Stimulated activated CD8-positive, alpha-beta memory T cell treated with anti-CD3 and anti-CD28 coated beads, Interleukin-7, amount 100 ng/mL, for 24 hours (primary cell): Measurements from ENCODE around the gene ASCC1.
"Not testable (repeated sequence)": the region's sequence is repeated elsewhere in the genome, so short reads cannot be mapped to it uniquely, and the experiment has no call there.

Source experiments
- DNase-seq: peaks from one replicate; pipeline ENCODE4 v3.0.0-alpha.2; 2020; ENCODE audit warnings: low read depth

Gene ASCC1

GRCh38 chr10:72219235-72219814 is 3.2 kb upstream of the ASCC1 start:
- no peak for DNase-seq

- DNase-seq, result no peak
These were observed 2.6 kb upstream of the ASCC1 start for GRCh38 chr10:72218726-72219125.

- DNase-seq, result no peak
These were observed 2.2 kb upstream of the ASCC1 start for GRCh38 chr10:72218325-72218724.

GRCh38 chr10:72211832-72212231 is 4.2 kb downstream of the ASCC1 start:
- DNase-seq, result not testable (repeated sequence)

GRCh38 chr10:72211381-72211780 is 4.7 kb downstream of the ASCC1 start:
- DNase-seq, result not testable (repeated sequence)

- not testable (repeated sequence) for DNase-seq
These were observed 7.5 kb downstream of the ASCC1 start for GRCh38 chr10:72208526-72208925.

GRCh38 chr10:72206511-72207229 is 9.4 kb downstream of the ASCC1 start:
- DNase-seq, result no peak

- DNase-seq, result no peak
These were observed 11.4 kb downstream of the ASCC1 start for GRCh38 chr10:72204724-72205123.

GRCh38 chr10:72204296-72204695 is 11.8 kb downstream of the ASCC1 start:
- no peak for DNase-seq

- DNase-seq, result no peak
These were observed 14.8 kb downstream of the ASCC1 start for GRCh38 chr10:72201293-72201692.

GRCh38 chr10:72200883-72201282 is 15.2 kb downstream of the ASCC1 start:
- no peak for DNase-seq

- no peak for DNase-seq
These were observed 21.1 kb downstream of the ASCC1 start for GRCh38 chr10:72194949-72195348.

GRCh38 chr10:72186982-72187330 is 29.1 kb downstream of the ASCC1 start:
- no peak for DNase-seq

GRCh38 chr10:72186258-72186981 is 29.7 kb downstream of the ASCC1 start:
- DNase-seq, result no peak

GRCh38 chr10:72184156-72184555 is 31.9 kb downstream of the ASCC1 start:
- no peak for DNase-seq

GRCh38 chr10:72177454-72177853 is 38.6 kb downstream of the ASCC1 start:
- DNase-seq, result no peak

GRCh38 chr10:72176701-72177100 is 39.4 kb downstream of the ASCC1 start:
- no peak for DNase-seq

GRCh38 chr10:72175149-72175548 is 40.9 kb downstream of the ASCC1 start:
- no peak for DNase-seq

- DNase-seq, result no peak
These were observed 41.8 kb downstream of the ASCC1 start for GRCh38 chr10:72174297-72174662.

GRCh38 chr10:72173619-72174296 is 42.3 kb downstream of the ASCC1 start:
- no peak for DNase-seq

GRCh38 chr10:72173262-72173618 is 42.8 kb downstream of the ASCC1 start:
- DNase-seq, result no peak

GRCh38 chr10:72171175-72171630 is 44.9 kb downstream of the ASCC1 start:
- no peak for DNase-seq

- no peak for DNase-seq
These were observed 45.3 kb downstream of the ASCC1 start for GRCh38 chr10:72170733-72171132.
